Measurements from ENCODE around the gene CWC25.

DNA sequence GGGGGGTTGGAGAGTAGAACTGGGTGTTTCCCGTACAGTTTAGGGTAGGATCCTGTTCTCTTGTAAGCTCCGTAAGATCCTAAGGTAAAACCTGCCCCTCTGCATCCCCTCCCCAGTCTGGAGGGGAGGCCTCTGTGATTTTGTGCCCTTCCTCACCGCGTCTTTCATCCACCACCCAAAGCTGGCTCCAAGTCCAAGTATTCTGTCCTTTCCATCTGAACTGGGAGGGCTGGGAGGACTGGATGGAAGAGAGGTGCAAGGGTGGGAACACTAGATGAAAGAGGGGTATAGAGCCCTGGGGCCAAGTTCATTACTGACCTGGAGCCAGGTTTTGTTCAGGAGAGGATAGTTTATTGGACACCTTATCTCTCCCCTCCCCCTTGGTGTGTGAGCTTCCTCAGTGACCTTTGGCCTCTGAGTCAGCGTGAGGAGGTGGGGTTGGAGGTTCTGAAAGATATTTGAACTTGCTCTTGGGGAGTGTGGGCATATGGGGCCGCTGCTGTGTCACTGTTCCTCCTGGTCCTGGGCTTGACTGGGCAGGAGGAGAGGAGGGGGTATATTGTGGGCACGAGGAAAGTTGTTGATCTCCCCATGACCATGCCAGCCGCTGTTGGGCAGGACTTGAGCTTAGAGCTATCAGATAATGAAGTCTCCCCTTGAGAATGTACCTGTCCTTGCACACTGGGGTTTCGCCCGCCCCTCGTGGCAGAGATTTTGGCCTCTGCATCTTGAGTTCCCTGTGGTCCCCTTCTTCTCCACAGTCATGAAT lies 46.3 kb upstream of the CWC25 start:
- TF ChIP-seq, protein P1, sequence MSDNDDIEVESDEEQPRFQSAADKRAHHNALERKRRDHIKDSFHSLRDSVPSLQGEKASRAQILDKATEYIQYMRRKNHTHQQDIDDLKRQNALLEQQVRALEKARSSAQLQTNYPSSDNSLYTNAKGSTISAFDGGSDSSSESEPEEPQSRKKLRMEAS (CRISPR knock-in tag; IDR thresholded peaks at IDR 0.05): no peak
- TF ChIP-seq CREB1 (CRISPR knock-in tag; IDR thresholded peaks at IDR 0.05) (no peak), CTCF (IDR thresholded peaks at IDR 0.05) (no peak), CREM (CRISPR knock-in tag; IDR thresholded peaks at IDR 0.05) (no peak), NR2C2 (CRISPR knock-in tag; IDR thresholded peaks at IDR 0.05) (no peak), NFE2L1 (CRISPR knock-in tag; IDR thresholded peaks at IDR 0.05) (no peak), ETV6 (CRISPR knock-in tag; IDR thresholded peaks at IDR 0.05) (no peak), IRF2 (CRISPR knock-in tag; IDR thresholded peaks at IDR 0.05; ENCODE audit: borderline replicate concordance, low read depth) (no peak)

Data from WTC11 (cell line).